Dedifferentiated amniotic fluid mesenchymal stem cell (primary cell): Measurements from ENCODE around the gene SLC51B.
"Not testable (repeated sequence)": the region's sequence is repeated elsewhere in the genome, so short reads cannot be mapped to it uniquely, and the experiment has no call there.

Experiments
- DNase-seq: peaks from one replicate; pipeline ENCODE4 v3.0.0-alpha.2; 2016; ENCODE audit errors: extremely low spot score

Gene SLC51B

DNA sequence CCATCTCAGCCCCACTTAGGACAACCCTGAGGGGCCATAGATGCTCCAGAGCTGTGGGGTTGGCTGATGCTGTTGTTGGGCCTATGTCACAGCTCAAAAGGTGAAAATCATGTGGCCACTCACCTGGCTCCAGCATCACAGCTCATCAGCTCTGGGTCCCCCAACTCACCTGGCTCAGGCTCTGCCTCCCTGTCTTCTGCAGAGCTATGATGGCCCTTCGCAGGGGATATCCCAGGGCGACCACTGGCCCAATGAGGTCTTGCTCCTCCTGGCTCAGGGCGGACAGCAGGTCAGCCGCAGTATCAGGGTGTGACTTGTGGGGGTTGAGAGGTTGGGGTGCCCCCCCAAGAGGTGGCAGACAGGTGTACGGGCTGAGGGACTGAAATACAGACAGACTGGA lies 54.1 kb downstream of the SLC51B start:
- DNase-seq, result no peak

DNA sequence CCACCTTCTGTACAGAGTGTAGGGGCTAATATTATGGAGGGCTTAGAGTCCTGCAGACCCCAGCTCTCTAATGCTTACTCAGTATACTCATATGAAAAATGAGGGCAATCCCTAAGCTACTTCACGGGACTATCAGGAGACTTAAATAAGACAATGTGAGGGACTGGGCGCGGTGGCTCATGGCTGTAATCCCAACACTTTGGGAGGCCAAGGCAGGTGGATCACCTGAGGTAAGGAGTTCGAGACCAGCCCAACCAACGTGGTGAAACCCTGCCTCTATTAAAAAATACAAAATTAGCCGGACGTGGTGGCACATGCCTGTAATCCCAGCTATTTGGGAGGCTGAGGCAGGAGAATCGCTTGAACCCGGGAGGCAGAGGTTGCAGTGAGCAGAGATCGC lies 54.6 kb downstream of the SLC51B start:
- DNase-seq, result not testable (repeated sequence)

DNA sequence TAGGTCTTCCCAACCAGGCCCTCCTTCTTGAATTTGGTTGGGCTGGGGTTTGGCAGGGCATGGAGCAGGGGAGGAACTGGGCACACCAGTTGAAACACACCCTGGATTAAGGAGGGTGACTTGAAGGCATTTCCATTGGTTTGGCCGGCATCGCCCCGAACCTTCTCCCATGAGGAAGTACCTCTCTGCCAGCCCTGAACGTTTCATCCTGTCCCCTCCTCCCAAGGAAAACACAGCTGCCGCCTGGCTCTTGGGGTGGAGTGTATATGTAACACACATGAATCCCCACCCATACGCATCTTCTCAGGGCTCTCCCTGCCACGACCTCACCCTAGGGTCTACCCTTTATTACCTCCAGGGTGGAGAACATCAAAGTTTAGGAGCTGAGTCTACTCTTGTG lies 55.3 kb downstream of the SLC51B start:
- DNase-seq, result no peak

DNA sequence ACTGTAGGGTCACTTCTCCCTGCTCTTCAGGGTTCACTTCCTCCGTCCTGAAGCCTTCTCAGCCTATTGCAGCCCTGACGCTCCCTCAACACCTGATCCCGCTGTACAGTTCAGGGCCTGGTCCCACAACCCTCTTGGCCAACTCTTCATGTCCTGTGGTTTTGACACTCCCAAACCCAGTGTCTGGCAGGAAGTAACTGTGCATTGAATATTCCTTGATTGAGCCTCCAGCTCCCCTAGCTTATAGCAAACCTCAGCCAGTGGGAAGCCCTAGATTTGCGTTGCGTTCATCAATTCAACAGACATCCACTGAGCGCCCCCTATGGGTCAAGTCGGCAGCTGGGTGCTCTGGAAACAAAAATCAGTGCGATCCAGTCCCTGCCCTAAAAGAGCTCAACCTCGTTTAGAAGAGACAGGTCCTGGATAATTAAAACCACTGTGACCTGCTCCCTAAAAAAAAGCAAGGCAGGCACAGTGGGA lies 56.3 kb downstream of the SLC51B start:
- no peak for DNase-seq

DNA sequence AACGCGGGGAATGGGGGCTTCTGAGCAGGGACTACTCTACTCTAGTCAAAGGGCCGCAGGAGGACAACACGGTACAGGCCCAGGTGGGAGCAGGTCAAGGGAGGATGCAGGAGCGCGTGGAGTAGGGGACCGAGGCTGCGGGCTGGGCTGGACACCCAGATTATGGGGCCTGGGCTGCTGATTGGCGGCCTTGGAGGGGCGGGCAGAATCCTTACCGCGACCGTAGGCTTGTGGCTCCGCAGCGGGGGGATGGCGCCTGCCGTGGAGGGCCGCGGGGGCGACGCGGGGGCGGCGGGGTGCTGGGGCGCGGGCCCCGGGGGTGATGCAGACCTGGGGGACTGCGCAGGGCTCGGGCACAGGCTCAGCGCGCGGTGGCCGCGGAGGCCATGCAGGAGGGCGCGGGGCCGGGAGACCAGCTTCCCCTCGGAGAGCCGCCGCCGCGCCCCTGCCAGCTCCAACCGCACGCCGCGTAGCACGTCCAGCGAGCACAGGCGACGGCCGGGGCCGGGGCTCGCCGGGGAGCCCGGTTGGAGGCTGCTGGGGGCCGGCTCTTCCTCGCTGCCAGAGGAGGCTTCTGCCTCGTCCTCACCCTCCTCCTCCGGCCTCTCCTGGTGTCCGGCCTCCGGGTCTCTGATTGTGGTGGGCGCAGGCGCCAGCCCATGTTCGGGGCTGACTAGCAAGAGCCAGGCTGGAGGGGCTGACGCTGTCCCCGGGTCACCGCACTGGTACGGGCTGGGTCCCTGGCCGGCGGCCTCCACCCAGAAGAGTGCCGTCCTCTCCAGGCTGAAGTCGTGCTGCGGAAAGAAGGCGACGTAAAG lies 56.9 kb downstream of the SLC51B start:
- DNase-seq, result no peak

DNA sequence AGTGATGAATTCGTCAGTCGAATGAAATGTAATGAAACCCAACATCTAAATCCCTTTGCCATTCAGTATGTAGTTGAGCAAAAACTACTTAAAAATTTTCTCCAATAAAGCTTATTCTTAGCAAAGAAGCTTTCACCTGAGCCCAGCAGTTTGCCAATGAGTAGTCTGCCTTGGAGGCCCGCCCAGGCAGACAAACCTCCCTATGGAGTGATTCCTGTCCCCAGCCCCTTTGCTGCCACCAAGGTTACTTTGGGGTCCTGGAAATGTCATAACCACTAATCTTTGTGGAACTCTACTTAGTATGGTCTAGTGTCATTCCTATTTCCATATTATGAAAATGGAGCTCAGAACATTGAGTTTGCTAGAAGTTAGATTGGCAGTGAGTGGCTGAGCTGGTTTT lies 57.7 kb downstream of the SLC51B start:
- no peak for DNase-seq
